ENCODE measurements around the gene DUOX2. TPM values are rescaled to one million over a fixed set of nuclear protein-coding genes. Genes with fewer than 3 reads are reported as not detected.

Gene DUOX2
- total and polyA plus RNA-seq, 4 donors, result 0.03 to 2.6 (median 0.39) TPM

- Histone ChIP-seq H3K4me3 (ENCODE audit: low read length in 2 of 2) (no peak overlapping the region), H3K9me3 (ENCODE audit: control insufficient read depth, low read length) (no peaks in the 10 kb centered on the region)
- 85 to 91% methylated on average over 6 of the region's 6 CpGs for WGBS, 2 donors
These were observed 37.0 kb upstream of the DUOX2 start for GRCh38 chr15:45150997-45151396.

GRCh38 chr15:45150481-45150880 lies 36.5 kb upstream of the DUOX2 start:
- no peak overlapping the region for H3K4me3 ChIP-seq (ENCODE audit: low read length in 2 of 2)
- DNase-seq, result peak in 1 of 2 donors; percentile 43
- no peak for ATAC-seq (ENCODE audit: low FRiP score)

More at GRCh38 chr15:45150997-45151396, 37.0 kb upstream of the DUOX2 start:
- no peaks in the 10 kb centered on the region for H3K27me3 ChIP-seq (ENCODE audit: control insufficient read depth in 1 of 2, insufficient read depth in 2 of 2, low read length in 1 of 2)
- intact Hi-C loops (cut with DNase I), result no loop called here
- DNase-seq (peak; percentile 12 to 35), ATAC-seq (ENCODE audit: low FRiP score) (no peak)
- H3K4me1 ChIP-seq (ENCODE audit: control insufficient read depth in 1 of 2, insufficient read depth in 2 of 2, low read length in 2 of 2), result no peaks in the 10 kb centered on the region
- no peaks in the 10 kb centered on the region for H3K36me3 ChIP-seq (ENCODE audit: control insufficient read depth in 1 of 2, insufficient read depth in 2 of 2, low read length in 1 of 2)
- no peak overlapping the region for H3K27ac ChIP-seq (ENCODE audit: low read depth in 1 of 2, low read length in 2 of 2)

GRCh38 chr15:45149060-45149459 lies 35.1 kb upstream of the DUOX2 start:
- H3K4me3 ChIP-seq (ENCODE audit: low read length in 2 of 2), result no peak overlapping the region
- H3K36me3 ChIP-seq (ENCODE audit: control insufficient read depth in 1 of 2, insufficient read depth in 2 of 2, low read length in 1 of 2), result no peaks in the 10 kb centered on the region
- H3K27me3 ChIP-seq (ENCODE audit: control insufficient read depth in 1 of 2, insufficient read depth in 2 of 2, low read length in 1 of 2), result no peaks in the 10 kb centered on the region
- WGBS, 2 donors, result 95 to 100% methylated on average over 1 of the region's 1 CpG
- H3K27ac ChIP-seq (ENCODE audit: low read depth in 1 of 2, low read length in 2 of 2), result no peak overlapping the region
- H3K9me3 ChIP-seq (ENCODE audit: control insufficient read depth, low read length), result no peaks in the 10 kb centered on the region
- intact Hi-C loops (cut with DNase I), result no loop called here
- ATAC-seq (ENCODE audit: low FRiP score), result no peak
- H3K4me1 ChIP-seq (ENCODE audit: control insufficient read depth in 1 of 2, insufficient read depth in 2 of 2, low read length in 2 of 2), result no peaks in the 10 kb centered on the region
- peak in 1 of 2 donors; percentile 51 for DNase-seq

More at GRCh38 chr15:45150481-45150880, 36.5 kb upstream of the DUOX2 start:
- Histone ChIP-seq H3K36me3 (ENCODE audit: control insufficient read depth in 1 of 2, insufficient read depth in 2 of 2, low read length in 1 of 2) (no peaks in the 10 kb centered on the region), H3K4me1 (ENCODE audit: control insufficient read depth in 1 of 2, insufficient read depth in 2 of 2, low read length in 2 of 2) (no peaks in the 10 kb centered on the region), H3K9me3 (ENCODE audit: control insufficient read depth, low read length) (no peaks in the 10 kb centered on the region), H3K27me3 (ENCODE audit: control insufficient read depth in 1 of 2, insufficient read depth in 2 of 2, low read length in 1 of 2) (no peaks in the 10 kb centered on the region), H3K27ac (ENCODE audit: low read depth in 1 of 2, low read length in 2 of 2) (no peak overlapping the region)
- 73% methylated on average over 6 of the region's 6 CpGs for WGBS, 2 donors
- intact Hi-C loops (cut with DNase I), result no loop called here

GRCh38 chr15:45148076-45149059 lies 34.4 kb upstream of the DUOX2 start:
- Histone ChIP-seq H3K4me1 (ENCODE audit: control insufficient read depth in 1 of 2, insufficient read depth in 2 of 2, low read length in 2 of 2) (no peaks in the 10 kb centered on the region), H3K36me3 (ENCODE audit: control insufficient read depth in 1 of 2, insufficient read depth in 2 of 2, low read length in 1 of 2) (no peaks in the 10 kb centered on the region), H3K4me3 (ENCODE audit: low read length in 2 of 2) (no peak overlapping the region), H3K27me3 (ENCODE audit: control insufficient read depth in 1 of 2, insufficient read depth in 2 of 2, low read length in 1 of 2) (no peaks in the 10 kb centered on the region), H3K9me3 (ENCODE audit: control insufficient read depth, low read length) (no peaks in the 10 kb centered on the region), H3K27ac (ENCODE audit: low read depth in 1 of 2, low read length in 2 of 2) (no peak overlapping the region)
- no peak for ATAC-seq (ENCODE audit: low FRiP score)
- peak in 1 of 2 donors; percentile 57 for DNase-seq
- intact Hi-C loops (cut with DNase I), result no loop called here
- 81 to 82% methylated on average over 12 of the region's 12 CpGs for WGBS, 2 donors

- no peaks in the 10 kb centered on the region for H3K4me1 ChIP-seq (ENCODE audit: control insufficient read depth in 1 of 2, insufficient read depth in 2 of 2, low read length in 2 of 2)
- no peaks in the 10 kb centered on the region for H3K9me3 ChIP-seq (ENCODE audit: control insufficient read depth, low read length)
- no peaks in the 10 kb centered on the region for H3K36me3 ChIP-seq (ENCODE audit: control insufficient read depth in 1 of 2, insufficient read depth in 2 of 2, low read length in 1 of 2)
- no peak overlapping the region for H3K27ac ChIP-seq (ENCODE audit: low read depth in 1 of 2, low read length in 2 of 2)
- intact Hi-C loops (cut with DNase I), result no loop called here
- no peaks in the 10 kb centered on the region for H3K27me3 ChIP-seq (ENCODE audit: control insufficient read depth in 1 of 2, insufficient read depth in 2 of 2, low read length in 1 of 2)
- DNase-seq (peak in 1 of 2 donors; percentile 45), ATAC-seq (ENCODE audit: low FRiP score) (no peak)
- no peak overlapping the region for H3K4me3 ChIP-seq (ENCODE audit: low read length in 2 of 2)
- whole genome bisulfite sequencing, 2 donors, result 93 to 94% methylated on average over 6 to 7 of the region's 7 CpGs
These were observed 33.6 kb upstream of the DUOX2 start for GRCh38 chr15:45147606-45148005.

GRCh38 chr15:45146405-45146804 lies 32.4 kb upstream of the DUOX2 start:
- H3K27me3 ChIP-seq (ENCODE audit: control insufficient read depth in 1 of 2, insufficient read depth in 2 of 2, low read length in 1 of 2), result no peaks in the 10 kb centered on the region
- 82 to 86% methylated on average over 4 of the region's 4 CpGs for WGBS, 2 donors
- DNase-seq (peak in 1 of 2 donors; percentile 23), ATAC-seq (ENCODE audit: low FRiP score) (no peak)
- H3K4me1 ChIP-seq (ENCODE audit: control insufficient read depth in 1 of 2, insufficient read depth in 2 of 2, low read length in 2 of 2), result no peaks in the 10 kb centered on the region
- no peaks in the 10 kb centered on the region for H3K9me3 ChIP-seq (ENCODE audit: control insufficient read depth, low read length)
- H3K4me3 ChIP-seq (ENCODE audit: low read length in 2 of 2), result no peak overlapping the region
- intact Hi-C loops (cut with DNase I), result no loop called here
- H3K36me3 ChIP-seq (ENCODE audit: control insufficient read depth in 1 of 2, insufficient read depth in 2 of 2, low read length in 1 of 2), result no peaks in the 10 kb centered on the region
- H3K27ac ChIP-seq (ENCODE audit: low read depth in 1 of 2, low read length in 2 of 2), result no peak overlapping the region

DNA sequence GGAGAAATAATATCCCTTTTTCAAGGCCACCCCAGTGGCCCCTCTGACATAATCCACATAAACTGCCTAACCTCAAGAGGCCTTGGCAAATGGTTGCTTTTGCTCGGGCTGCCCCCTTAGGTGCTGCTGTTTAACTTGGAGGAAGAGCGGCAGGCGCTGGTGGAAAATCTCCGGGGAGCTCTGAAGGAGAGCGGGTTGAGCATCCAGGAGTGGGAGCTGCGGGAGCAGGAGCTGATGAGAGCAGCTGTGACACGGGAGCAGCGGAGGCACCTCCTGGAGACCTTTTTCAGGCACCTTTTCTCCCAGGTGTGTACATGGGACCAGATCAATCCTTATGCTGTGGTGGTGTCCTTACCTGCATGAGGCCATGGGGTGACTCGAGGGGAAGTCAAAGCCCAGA lies 30.8 kb upstream of the DUOX2 start:
- peak in 1 of 2 donors; percentile 72 for DNase-seq
- H3K4me1 ChIP-seq (ENCODE audit: control insufficient read depth in 1 of 2, insufficient read depth in 2 of 2, low read length in 2 of 2), result no peaks in the 10 kb centered on the region
- H3K4me3 ChIP-seq (ENCODE audit: low read length in 2 of 2), result no peak overlapping the region
- intact Hi-C loops (cut with DNase I), result no loop called here
- no peak overlapping the region for H3K27ac ChIP-seq (ENCODE audit: low read depth in 1 of 2, low read length in 2 of 2)
- ATAC-seq (ENCODE audit: low FRiP score), result no peak
- H3K36me3 ChIP-seq (ENCODE audit: control insufficient read depth in 1 of 2, insufficient read depth in 2 of 2, low read length in 1 of 2), result no peaks in the 10 kb centered on the region
- no peaks in the 10 kb centered on the region for H3K27me3 ChIP-seq (ENCODE audit: control insufficient read depth in 1 of 2, insufficient read depth in 2 of 2, low read length in 1 of 2)
- WGBS, 2 donors, result 67 to 70% methylated on average over 9 of the region's 9 CpGs
- no peaks in the 10 kb centered on the region for H3K9me3 ChIP-seq (ENCODE audit: control insufficient read depth, low read length)

DNA sequence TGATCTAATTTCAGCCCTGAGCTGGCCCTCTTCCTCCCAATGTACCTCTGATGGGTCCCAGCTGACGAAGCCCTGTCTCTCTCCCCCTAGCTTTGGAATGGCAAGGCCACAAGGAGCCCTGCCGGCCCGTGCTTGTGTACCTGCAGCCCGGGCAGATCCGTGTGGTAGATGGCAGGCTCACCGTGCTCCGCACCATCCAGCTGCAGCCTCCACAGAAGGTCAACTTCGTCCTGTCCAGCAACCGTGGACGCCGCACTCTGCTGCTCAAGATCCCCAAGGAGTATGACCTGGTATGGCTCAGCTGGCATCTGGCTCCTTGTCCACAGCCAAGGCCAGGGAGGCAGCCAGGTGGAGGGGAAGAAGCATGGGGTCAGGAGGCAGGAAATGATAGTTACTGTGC lies 30.0 kb upstream of the DUOX2 start:
- DNase-seq, result peak in 1 of 2 donors; percentile 55
- no peaks in the 10 kb centered on the region for H3K9me3 ChIP-seq (ENCODE audit: control insufficient read depth, low read length)
- H3K27me3 ChIP-seq (ENCODE audit: control insufficient read depth in 1 of 2, insufficient read depth in 2 of 2, low read length in 1 of 2), result no peaks in the 10 kb centered on the region
- no peak for ATAC-seq (ENCODE audit: low FRiP score)
- H3K4me1 ChIP-seq (ENCODE audit: control insufficient read depth in 1 of 2, insufficient read depth in 2 of 2, low read length in 2 of 2), result no peaks in the 10 kb centered on the region
- intact Hi-C loops (cut with DNase I), result no loop called here
- no peaks in the 10 kb centered on the region for H3K36me3 ChIP-seq (ENCODE audit: control insufficient read depth in 1 of 2, insufficient read depth in 2 of 2, low read length in 1 of 2)
- WGBS, 2 donors, result 85 to 86% methylated on average over 11 of the region's 11 CpGs
- no peak overlapping the region for H3K27ac ChIP-seq (ENCODE audit: low read depth in 1 of 2, low read length in 2 of 2)
- no peak overlapping the region for H3K4me3 ChIP-seq (ENCODE audit: low read length in 2 of 2)

DNA sequence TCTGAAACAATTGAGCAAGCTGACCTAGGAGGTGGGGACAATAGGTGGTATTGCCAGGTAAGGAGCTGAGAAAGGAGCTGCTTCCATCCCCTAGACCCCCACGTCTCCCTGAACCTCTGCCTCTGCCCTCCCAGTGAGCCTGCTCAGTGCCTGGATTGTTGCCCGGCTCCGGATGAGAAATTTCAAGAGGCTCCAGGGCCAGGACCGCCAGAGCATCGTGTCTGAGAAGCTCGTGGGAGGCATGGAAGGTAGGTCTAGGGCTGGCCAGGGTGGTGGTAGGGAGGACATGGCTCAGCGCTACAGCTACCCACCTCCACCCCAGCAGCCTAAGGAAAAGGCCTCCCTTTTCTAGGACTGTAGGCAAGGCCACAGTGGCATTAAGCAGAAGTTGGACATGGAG lies 29.1 kb upstream of the DUOX2 start:
- Histone ChIP-seq H3K4me3 (ENCODE audit: low read length in 2 of 2) (no peak overlapping the region), H3K27me3 (ENCODE audit: control insufficient read depth in 1 of 2, insufficient read depth in 2 of 2, low read length in 1 of 2) (no peaks in the 10 kb centered on the region), H3K4me1 (ENCODE audit: control insufficient read depth in 1 of 2, insufficient read depth in 2 of 2, low read length in 2 of 2) (no peaks in the 10 kb centered on the region), H3K36me3 (ENCODE audit: control insufficient read depth in 1 of 2, insufficient read depth in 2 of 2, low read length in 1 of 2) (no peaks in the 10 kb centered on the region), H3K9me3 (ENCODE audit: control insufficient read depth, low read length) (no peaks in the 10 kb centered on the region), H3K27ac (ENCODE audit: low read depth in 1 of 2, low read length in 2 of 2) (no peak overlapping the region)
- WGBS, 2 donors, result 85 to 86% methylated on average over 7 of the region's 7 CpGs
- intact Hi-C loops (cut with DNase I), result no loop called here
- ATAC-seq (ENCODE audit: low FRiP score) (no peak), DNase-seq (peak in 1 of 2 donors; percentile 48)

Measured in aorta (tissue), 5 donors.